Measurements from ENCODE around the gene FGF10.

The FGF10 gene

GRCh38 chr5:44389090-44389822, at the start of gene FGF10:
TSS of gene FGF10 (minus strand) at chr5:44389420. CDS start at chr5:44388682, 738 bp downstream.
- no peak for DNase-seq (ENCODE audit: low spot score)
- in situ Hi-C loops (cut with MboI; ENCODE audit: low pct_unique_long_range_greater_than_20kb, low sequenced_read_pairs, unreplicated experiment) = no loop called here
- no peak for TF ChIP-seq CTCF (IDR thresholded peaks at IDR 0.05; ENCODE audit: extremely low read depth, insufficient read depth, missing control alignments)

- no peak for TF ChIP-seq CTCF (IDR thresholded peaks at IDR 0.05; ENCODE audit: extremely low read depth, insufficient read depth, missing control alignments)
- DNase-seq (ENCODE audit: low spot score) = no peak
- in situ Hi-C loops (cut with MboI; ENCODE audit: low pct_unique_long_range_greater_than_20kb, low sequenced_read_pairs, unreplicated experiment) = no loop called here
These were observed 37.7 kb upstream of the FGF10 start for GRCh38 chr5:44426944-44427343.

GRCh38 chr5:44412286-44412685, 23.1 kb upstream of the FGF10 start:
- in situ Hi-C loops (cut with MboI; ENCODE audit: low pct_unique_long_range_greater_than_20kb, low sequenced_read_pairs, unreplicated experiment) = no loop called here
- no peak for TF ChIP-seq CTCF (IDR thresholded peaks at IDR 0.05; ENCODE audit: extremely low read depth, insufficient read depth, missing control alignments)

GRCh38 chr5:44402084-44402483, 12.9 kb upstream of the FGF10 start:
- no peak for DNase-seq (ENCODE audit: low spot score)
- TF ChIP-seq CTCF (IDR thresholded peaks at IDR 0.05; ENCODE audit: extremely low read depth, insufficient read depth, missing control alignments) = no peak
- in situ Hi-C loops (cut with MboI; ENCODE audit: low pct_unique_long_range_greater_than_20kb, low sequenced_read_pairs, unreplicated experiment) = no loop called here

More at GRCh38 chr5:44412286-44412685, 23.1 kb upstream of the FGF10 start:
- DNase-seq (ENCODE audit: low spot score) = no peak

GRCh38 chr5:44401611-44402010, 12.4 kb upstream of the FGF10 start:
- no peak for TF ChIP-seq CTCF (IDR thresholded peaks at IDR 0.05; ENCODE audit: extremely low read depth, insufficient read depth, missing control alignments)
- DNase-seq (ENCODE audit: low spot score) = no peak
- in situ Hi-C loops (cut with MboI; ENCODE audit: low pct_unique_long_range_greater_than_20kb, low sequenced_read_pairs, unreplicated experiment) = no loop called here

GRCh38 chr5:44398382-44398781, 9.2 kb upstream of the FGF10 start:
- DNase-seq (ENCODE audit: low spot score) = no peak
- TF ChIP-seq CTCF (IDR thresholded peaks at IDR 0.05; ENCODE audit: extremely low read depth, insufficient read depth, missing control alignments) = no peak
- in situ Hi-C loops (cut with MboI; ENCODE audit: low pct_unique_long_range_greater_than_20kb, low sequenced_read_pairs, unreplicated experiment) = no loop called here
